Pulmonary artery endothelial cell (primary cell): ENCODE measurements around the gene IFNL3. TPM values are rescaled to one million over a fixed set of nuclear protein-coding genes. Genes with fewer than 3 reads are reported as not detected.

ENCODE experiments used
- DNase-seq: peaks from one replicate; pipeline ENCODE4 v3.0.0-alpha.2; 2011; ENCODE audit warnings: low read depth, low spot score
- total RNA-seq: library from RNA; depleted of rRNA; stranded (reverse); fragments of >200 nt; gene quantifications from 2 replicates; pipeline ENCODE4 v1.2.3, GENCODE V29; 2014

IFNL3 gene
- total RNA-seq, 1 donor from 2014 or later: not detected

DNA sequence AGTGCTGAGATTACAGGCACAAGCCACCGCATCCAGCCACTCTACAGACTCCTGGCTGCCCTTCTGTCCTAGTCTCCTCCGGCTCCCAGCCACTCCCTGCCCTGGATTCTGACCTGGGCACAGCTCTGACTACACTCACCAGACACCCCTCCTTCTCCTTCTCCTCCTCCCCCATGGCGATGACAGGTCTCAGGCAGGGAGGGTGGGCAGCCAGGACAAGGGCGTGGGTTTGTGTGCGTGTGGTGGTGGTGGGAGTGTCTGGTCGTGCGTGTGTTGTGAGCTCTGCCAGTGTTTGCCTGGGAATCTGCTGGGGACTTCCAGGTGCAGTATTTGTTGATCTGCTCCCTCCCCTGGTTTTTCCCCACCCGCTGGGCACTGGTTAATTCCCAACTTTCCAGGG is 51.0 kb downstream of the IFNL3 start:
- DNase-seq: no peak

Other genes with a start within 250 kb of the IFNL3 start
- 1.5 and 2.2 TPM in 2 replicates for gene FBXO27, start 212.5 kb downstream of the IFNL3 start, total RNA-seq
- gene ACP7, start 160.6 kb downstream of the IFNL3 start, total RNA-seq: 0.20 and 0.21 TPM in 2 replicates
- gene PAK4, start 119.2 kb downstream of the IFNL3 start, total RNA-seq: 7.5 and 7.6 TPM in 2 replicates
- gene NCCRP1, start 48.0 kb downstream of the IFNL3 start, total RNA-seq: not detected in 2 replicates
- not detected in 2 replicates for gene SYCN, start 40.7 kb downstream of the IFNL3 start, total RNA-seq
- not detected in 2 replicates for gene IFNL4, start 3.9 kb upstream of the IFNL3 start, total RNA-seq
- not detected in 2 replicates for gene IFNL2, start 23.4 kb upstream of the IFNL3 start, total RNA-seq
- gene IFNL1, start 51.4 kb upstream of the IFNL3 start, total RNA-seq: not detected in 2 replicates
- 0.04 and 0.07 TPM in 2 replicates for gene LRFN1, start 75.9 kb upstream of the IFNL3 start, total RNA-seq
- gene GMFG, start 91.0 kb upstream of the IFNL3 start, total RNA-seq: 6.9 and 19.4 TPM in 2 replicates
- gene SAMD4B, start 97.4 kb upstream of the IFNL3 start, total RNA-seq: 26.4 and 36.7 TPM in 2 replicates
- gene PAF1, start 146.1 kb upstream of the IFNL3 start, total RNA-seq: 42.3 and 55.5 TPM in 2 replicates
- 14.2 and 20.1 TPM in 2 replicates for gene MED29, start 146.4 kb upstream of the IFNL3 start, total RNA-seq
- 0.59 and 1.1 TPM in 2 replicates for gene ZFP36, start 161.8 kb upstream of the IFNL3 start, total RNA-seq
- 10.7 and 13.2 TPM in 2 replicates for gene PLEKHG2, start 167.7 kb upstream of the IFNL3 start, total RNA-seq
- gene RPS16, start 190.9 kb upstream of the IFNL3 start, total RNA-seq: 195 and 372 TPM in 2 replicates
- gene SUPT5H, start 200.6 kb upstream of the IFNL3 start, total RNA-seq: 52.4 and 60.3 TPM in 2 replicates
- 91.6 and 93.8 TPM in 2 replicates for gene TIMM50, start 235.8 kb upstream of the IFNL3 start, total RNA-seq